Stimulated activated CD4-positive, alpha-beta T cell treated with anti-CD3 and anti-CD28 coated beads, Interleukin-15, amount 100 ng/mL, for 1 hour (primary cell): Measurements from ENCODE around the gene RCAN1.
"Not testable (repeated sequence)": the region's sequence is repeated elsewhere in the genome, so short reads cannot be mapped to it uniquely, and the experiment has no call there.

ENCODE experiments used
- DNase-seq, 2 donors: peaks; one replicate each; pipeline ENCODE4 v3.0.0-alpha.2; 2020; ENCODE audit warnings: low read depth in 1 of 2, low spot score in 1 of 2

Gene RCAN1

DNA sequence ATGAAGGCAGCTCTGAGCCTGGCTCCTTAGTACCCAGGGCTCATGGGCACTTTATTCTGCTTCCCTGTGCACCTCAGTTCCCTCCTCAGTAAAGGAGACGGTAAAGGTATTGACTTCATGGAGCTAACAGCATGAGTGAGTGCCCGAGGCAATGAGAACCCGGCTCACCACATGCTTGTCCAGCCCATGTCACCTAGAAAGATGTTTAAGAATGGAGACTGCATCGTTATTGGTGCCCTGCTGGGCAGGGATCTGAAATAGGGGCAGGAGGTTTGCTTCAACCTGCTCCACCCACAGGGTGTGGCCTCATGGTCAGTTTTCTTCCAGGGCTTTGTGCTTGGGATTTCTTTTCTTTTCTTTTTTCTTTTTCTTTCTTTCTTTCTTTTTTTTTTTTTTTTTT, 95.9 kb downstream of the RCAN1 start:
- no peak for DNase-seq

DNA sequence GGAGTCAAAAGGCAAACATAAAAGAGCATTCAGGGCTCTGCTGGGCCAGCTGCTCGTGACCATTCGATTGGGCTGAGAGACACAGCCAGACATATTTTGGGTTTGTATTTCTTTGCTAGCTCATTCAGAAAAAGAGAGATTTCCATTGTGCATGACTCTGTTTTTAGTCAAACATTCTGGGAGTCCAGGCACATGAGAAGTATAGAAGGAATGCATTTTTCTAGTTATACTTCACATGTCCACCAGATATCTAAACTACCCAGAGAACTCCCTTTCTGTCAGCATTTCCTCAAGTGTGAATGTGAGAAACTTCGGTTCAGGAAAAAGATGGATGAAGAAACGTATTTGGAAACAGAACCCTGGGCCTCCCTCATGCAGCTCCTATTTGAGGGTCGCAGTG, 96.6 kb downstream of the RCAN1 start:
- DNase-seq = no peak

DNA sequence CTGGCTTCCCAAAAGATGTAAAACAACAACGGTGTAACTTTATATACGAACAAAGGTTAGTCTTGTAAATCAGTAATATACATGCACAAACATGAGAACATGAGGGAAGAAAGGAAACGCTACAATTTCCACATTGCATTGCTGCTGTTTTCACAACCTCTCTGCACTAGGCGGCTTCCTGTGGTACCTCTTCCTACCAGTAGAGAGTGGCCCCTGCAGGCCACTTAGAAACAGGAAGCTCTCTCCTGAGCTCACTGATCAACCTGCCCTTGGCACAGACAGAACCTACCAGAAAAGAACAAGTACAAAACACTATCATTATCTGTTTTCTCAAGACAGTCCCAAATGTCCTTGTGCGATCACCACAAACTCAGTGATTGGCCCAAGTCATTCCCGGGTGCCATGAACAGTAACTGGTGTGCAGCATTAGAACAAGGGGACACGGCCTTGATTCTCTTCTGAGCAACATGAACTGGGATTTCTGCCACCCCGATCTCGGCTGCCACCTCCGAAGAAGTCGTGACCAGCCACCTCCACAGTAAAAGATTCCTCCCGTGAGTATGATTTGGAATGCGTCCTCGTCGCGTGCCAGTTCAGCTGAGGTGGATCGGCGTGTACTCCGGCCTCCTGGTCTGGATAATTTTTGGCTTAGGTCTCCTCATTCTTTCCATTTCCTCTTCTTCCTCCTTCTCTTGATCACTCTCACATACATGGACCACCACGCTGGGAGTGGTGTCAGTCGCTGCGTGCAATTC, 97.2 kb downstream of the RCAN1 start:
- no peak for DNase-seq

GRCh38 chr21:34517039-34517438, 97.9 kb downstream of the RCAN1 start:
- no peak for DNase-seq

DNA sequence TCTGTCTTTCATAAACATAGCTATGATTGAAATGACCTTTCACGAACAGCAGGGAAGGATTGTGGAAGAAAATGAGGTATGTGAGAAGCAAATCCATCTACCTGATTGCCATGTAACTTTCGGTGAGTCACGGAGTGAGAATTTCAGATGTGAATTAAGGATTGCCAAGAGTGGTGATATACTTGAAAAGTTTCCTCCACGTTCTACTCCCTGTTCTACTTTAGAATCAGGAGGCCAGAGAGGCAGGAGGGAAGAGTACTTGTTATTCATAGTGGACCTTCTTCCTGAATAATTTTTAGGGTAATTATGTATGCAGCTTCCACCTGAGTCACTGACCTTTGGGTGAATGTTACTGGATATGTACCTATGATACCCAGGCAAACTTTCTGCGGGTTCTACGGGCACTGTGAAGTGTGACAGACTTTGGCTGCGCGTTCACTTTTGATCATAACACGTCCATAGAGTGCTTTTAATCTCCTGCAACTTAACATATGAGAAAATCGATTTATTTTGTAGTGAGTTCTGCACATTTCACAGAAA, 100.3 kb downstream of the RCAN1 start:
- DNase-seq = no peak

- DNase-seq = no peak
These were observed 101.7 kb downstream of the RCAN1 start for GRCh38 chr21:34513129-34513675.

- no peak for DNase-seq
These were observed 103.0 kb downstream of the RCAN1 start, which contains the start of gene KCNE1 for GRCh38 chr21:34511787-34512455. KCNE1 (minus strand) TSS chr21:34512210; CDS start chr21:34449634, 62,576 bp downstream.

GRCh38 chr21:34511181-34511580, 103.7 kb downstream of the RCAN1 start:
- no peak for DNase-seq

GRCh38 chr21:34510148-34511142, 104.5 kb downstream of the RCAN1 start:
- peak in 1 of 2 donors; percentile 42 for DNase-seq

GRCh38 chr21:34509151-34509550, 105.8 kb downstream of the RCAN1 start:
- no peak for DNase-seq

GRCh38 chr21:34504595-34504994, 110.3 kb downstream of the RCAN1 start:
- DNase-seq = no peak

DNA sequence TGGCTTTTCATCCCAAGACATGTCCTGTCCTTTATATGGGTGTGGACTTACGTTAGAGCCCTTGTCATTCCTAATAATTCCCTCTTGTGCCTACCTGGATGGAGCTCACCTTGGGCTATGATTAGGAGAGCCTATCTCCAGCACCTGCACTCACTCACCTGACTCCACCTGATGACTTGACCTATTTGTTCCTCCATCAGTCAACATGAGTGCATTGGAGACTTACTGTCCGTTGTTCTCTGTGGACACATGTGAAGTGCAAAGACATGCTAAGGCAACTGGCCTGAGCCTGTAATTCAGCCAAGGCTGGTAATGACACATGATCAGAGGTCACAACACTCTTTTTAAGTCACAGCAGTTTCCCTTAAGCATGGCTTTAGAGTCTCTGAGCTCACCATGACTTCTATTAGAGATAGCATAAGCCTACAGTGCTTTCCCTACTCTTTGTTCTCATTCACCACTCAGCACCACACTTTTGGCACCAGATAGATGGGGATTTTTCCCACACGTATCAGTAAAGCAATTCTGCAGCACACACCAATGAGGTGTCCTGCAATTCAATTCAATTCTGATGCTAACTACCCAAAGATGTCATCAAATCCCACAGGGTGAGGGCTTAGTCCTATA, 112.3 kb downstream of the RCAN1 start:
- DNase-seq = no peak

GRCh38 chr21:34501716-34502115, 113.2 kb downstream of the RCAN1 start:
- no peak for DNase-seq

GRCh38 chr21:34500191-34500590, 114.7 kb downstream of the RCAN1 start:
- no peak for DNase-seq

- no peak for DNase-seq
These were observed 115.8 kb downstream of the RCAN1 start for GRCh38 chr21:34499116-34499515.

DNA sequence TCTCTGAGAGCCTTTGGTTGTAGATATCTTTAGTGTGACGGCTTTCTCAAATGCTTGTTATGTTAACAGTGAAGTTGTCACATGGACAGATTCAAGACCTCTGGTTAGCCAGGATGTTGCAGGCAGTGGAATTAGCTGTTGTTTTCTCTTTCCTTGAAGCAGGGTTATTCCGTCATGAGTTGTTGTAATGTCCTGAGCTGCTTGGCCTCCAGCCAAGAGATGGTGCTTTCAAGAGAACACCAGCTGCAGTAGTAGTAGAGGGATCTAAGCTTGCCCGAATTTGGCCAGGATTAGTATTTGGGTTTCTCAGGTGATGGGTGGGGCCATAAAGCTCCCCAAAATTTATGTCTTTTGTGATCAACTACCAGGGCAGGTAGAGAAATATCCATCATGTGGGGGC, 116.3 kb downstream of the RCAN1 start:
- no peak for DNase-seq

GRCh38 chr21:34483854-34484253, 131.1 kb downstream of the RCAN1 start:
- not testable (repeated sequence) for DNase-seq

DNA sequence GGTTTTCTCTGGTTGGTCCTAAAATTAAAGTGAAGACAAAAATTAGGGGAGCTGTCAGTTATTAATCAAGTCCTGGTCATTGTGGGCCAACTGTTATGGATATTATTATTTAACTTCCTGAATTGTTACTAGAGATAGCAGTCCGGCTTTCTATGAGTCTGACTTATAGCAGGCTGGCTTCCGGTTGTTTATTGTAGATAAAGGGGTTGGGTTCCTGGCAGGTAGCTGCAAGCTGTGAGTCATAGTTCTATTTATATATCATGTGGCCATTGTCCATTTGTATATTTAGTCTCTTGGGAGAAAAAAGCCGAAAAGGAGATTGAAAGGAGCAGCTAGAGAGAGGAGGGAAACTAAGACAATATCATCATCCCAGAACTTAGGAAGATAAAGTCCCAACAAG, 131.5 kb downstream of the RCAN1 start:
- DNase-seq = not testable (repeated sequence)

- not testable (repeated sequence) for DNase-seq
These were observed 147.6 kb downstream of the RCAN1 start for GRCh38 chr21:34467333-34467732.
